Measurements from ENCODE around the gene SYT2. TPM values are rescaled to one million over a fixed set of nuclear protein-coding genes. Genes with fewer than 3 reads are reported as not detected.
A peak's percentile ranks its signal among the peaks of the same experiment; 100 is the strongest.

The SYT2 gene
- total RNA-seq, 2 experiments from 2014 or later: not detected

DNA sequence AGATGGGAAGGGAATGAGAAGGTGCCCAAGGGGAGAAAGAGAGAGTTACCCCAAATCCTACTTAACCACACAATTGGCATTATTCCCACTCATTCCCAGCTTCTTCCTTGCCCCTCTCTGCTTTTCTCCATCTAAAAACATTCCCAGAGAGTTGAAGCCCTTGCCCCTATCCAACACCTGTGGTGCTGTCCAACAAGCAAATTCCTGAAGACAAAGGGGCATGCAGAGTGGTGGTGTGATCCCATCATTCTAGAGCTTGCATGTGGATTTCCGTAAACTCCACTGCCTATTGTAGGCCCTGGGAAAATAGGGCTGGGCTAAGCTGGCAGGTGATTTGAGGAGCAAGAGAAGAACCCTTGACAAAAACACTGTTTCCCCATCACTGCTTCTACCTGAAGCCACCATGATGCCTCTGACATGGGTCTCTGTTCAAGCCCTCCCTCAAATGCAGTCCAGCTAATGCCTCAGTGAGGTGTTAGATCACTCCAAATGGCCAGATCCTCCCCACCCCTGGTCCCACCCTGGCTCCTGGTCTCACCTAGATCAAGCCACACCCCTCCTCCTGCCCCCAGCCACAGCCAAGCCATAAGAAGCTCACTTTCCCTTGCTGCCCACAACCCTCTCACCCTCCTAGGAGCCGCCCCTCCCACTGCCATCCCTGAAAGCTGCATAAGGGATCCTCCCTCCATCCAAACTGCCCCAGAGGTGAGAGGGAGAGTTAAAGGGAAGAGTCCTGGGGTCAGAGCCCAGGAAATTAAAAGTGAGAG, 29.5 kb downstream of the SYT2 start:
- Mint-ChIP-seq H3K4me1 (no peaks in the 10 kb centered on the region), H3K27ac (no peak overlapping the region), H3K4me3 (no peak overlapping the region), H3K36me3 (no peaks in the 10 kb centered on the region), H3K9me3 (peaks cover 7% of the 10 kb centered on the region), H3K27me3 (peaks cover 26% of the 10 kb centered on the region)
- DNase-seq (no peak), ATAC-seq (ENCODE audit: low read depth) (no peak)
- POLR2A ChIA-PET: no interaction called here

DNA sequence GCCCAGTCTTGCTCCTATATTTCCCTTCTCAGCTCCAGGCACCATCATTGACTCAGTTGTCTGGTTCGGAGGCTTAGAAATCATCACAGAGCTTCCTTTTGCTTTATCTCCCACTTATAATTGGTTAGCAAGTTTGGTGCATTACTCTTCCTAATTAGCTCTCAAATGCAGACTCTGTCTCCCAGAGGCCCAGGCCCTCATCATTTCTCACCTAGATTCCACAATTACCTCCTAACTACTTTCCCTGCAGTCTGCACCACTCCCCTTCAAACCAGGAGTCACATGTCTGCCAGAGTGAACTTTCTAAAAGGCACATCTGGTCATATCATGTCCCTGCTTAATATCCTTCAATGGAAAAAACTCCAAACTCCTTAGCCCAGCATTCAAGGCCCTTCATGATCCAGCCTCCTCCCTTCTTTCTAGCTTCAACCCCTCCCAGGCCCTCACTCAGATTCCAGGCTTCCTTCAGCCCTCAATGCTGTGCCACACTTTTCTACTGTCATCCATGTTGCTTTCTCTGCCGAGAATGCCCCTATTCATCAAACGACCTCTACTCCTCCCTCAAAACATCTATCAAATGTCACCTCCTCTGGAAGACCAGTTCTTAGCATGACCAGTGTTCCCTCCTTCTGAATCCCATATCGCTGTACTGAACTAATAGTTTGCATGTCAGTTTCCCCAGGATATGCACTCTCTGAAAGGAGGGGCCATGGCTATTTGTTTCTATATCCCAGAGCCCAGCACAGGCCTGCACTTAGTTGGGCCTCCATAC, 30.7 kb downstream of the SYT2 start:
- DNase-seq (no peak), ATAC-seq (ENCODE audit: low read depth) (no peak)
- Mint-ChIP-seq H3K4me3 (no peak overlapping the region), H3K27me3 (peaks cover 26% of the 10 kb centered on the region), H3K9me3 (peaks cover 7% of the 10 kb centered on the region), H3K4me1 (no peaks in the 10 kb centered on the region), H3K27ac (no peak overlapping the region), H3K36me3 (no peaks in the 10 kb centered on the region)
- POLR2A ChIA-PET: interaction anchor here (0.6 kb wide), 1 partner anchor 101 kb away, joined by 3 read pairs; no protein-coding TSS in a partner anchor

DNA sequence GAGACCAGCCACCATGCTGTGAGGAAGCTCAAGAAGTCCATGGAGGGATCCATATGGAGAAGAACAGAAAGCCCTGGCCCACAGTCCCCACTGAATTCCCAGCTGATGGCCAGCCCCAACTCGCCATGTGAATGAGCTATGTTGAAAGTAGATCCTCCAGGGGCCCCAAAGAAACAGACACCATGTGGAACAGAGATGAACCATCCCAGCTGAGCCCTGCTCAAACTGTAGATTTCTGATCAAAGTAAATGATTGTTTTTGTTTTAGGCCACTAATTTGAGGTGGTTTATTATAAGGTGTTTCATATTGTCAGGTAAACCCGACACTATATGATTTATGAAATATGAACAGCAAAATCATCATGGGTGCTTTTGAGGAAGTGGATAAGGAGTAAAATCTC, 32.8 kb downstream of the SYT2 start:
- Mint-ChIP-seq H3K36me3 (no peaks in the 10 kb centered on the region), H3K4me3 (no peak overlapping the region), H3K27me3 (peaks cover 18% of the 10 kb centered on the region), H3K9me3 (peaks cover 7% of the 10 kb centered on the region), H3K27ac (no peak overlapping the region), H3K4me1 (peaks cover 1% of the 10 kb centered on the region)
- POLR2A ChIA-PET: no interaction called here
- ATAC-seq (ENCODE audit: low read depth): no peak
- no peak for DNase-seq

DNA sequence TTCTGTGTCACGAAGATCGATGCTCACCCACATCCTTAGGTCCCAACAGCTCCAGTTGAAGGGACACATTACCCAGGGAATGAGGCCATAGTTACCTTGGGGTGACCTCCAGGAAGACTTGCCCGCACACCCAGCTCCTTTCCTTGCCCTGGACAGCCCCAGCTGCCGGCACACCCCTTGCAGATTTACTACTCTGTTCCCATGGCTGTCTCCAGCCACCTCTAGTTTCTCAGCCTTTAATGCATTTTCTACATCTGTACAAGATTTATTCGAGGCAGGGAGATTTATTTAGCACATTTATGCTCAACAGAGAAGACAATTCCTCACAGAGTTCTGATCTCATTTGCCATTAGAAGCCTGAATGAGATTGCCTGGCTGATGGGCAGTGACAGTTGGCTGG, 36.7 kb downstream of the SYT2 start:
- DNase-seq (no peak), ATAC-seq (ENCODE audit: low read depth) (no peak)
- POLR2A ChIA-PET: no interaction called here
- Mint-ChIP-seq H3K27ac (no peak overlapping the region), H3K4me3 (no peak overlapping the region), H3K9me3 (peaks cover 4% of the 10 kb centered on the region), H3K4me1 (peaks cover 1% of the 10 kb centered on the region), H3K27me3 (peaks cover 16% of the 10 kb centered on the region), H3K36me3 (no peaks in the 10 kb centered on the region)

GRCh38 chr1:202671399-202671798, 38.9 kb downstream of the SYT2 start:
- peaks cover 13% of the 10 kb centered on the region for H3K27me3 Mint-ChIP-seq
- H3K9me3 Mint-ChIP-seq: no peaks in the 10 kb centered on the region
- H3K4me1 Mint-ChIP-seq: peaks cover 4% of the 10 kb centered on the region
- ATAC-seq (ENCODE audit: low read depth) (no peak), DNase-seq (no peak)
- no peak overlapping the region for H3K27ac Mint-ChIP-seq
- no peak overlapping the region for H3K4me3 Mint-ChIP-seq
- no peaks in the 10 kb centered on the region for H3K36me3 Mint-ChIP-seq
- POLR2A ChIA-PET: no interaction called here

DNA sequence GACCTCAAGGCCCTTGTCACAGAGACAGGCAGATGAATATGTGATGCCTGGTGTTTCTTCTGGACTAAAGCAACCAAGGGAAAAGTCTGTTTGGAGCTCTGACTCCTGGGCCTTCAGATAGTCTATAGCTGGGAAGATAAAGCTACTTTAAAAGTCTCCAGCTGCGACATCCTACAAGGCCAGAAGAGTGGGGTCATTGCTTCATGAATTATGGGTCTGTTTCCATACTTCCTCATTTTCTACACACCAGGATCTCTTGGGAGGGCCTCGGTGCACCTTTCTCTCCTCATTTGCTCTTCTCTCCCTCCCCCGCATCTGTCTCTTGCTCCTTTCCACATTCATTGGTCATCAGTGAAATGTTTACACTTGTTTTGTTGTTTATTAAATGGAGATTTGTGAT, 44.8 kb downstream of the SYT2 start:
- no peak for DNase-seq
- H3K9me3 Mint-ChIP-seq: no peaks in the 10 kb centered on the region
- H3K4me3 Mint-ChIP-seq: no peak overlapping the region
- POLR2A ChIA-PET: no interaction called here
- H3K4me1 Mint-ChIP-seq: peaks cover 8% of the 10 kb centered on the region
- peaks cover 29% of the 10 kb centered on the region for H3K27me3 Mint-ChIP-seq
- no peak for ATAC-seq (ENCODE audit: low read depth)
- no peak overlapping the region for H3K27ac Mint-ChIP-seq
- H3K36me3 Mint-ChIP-seq: no peaks in the 10 kb centered on the region

DNA sequence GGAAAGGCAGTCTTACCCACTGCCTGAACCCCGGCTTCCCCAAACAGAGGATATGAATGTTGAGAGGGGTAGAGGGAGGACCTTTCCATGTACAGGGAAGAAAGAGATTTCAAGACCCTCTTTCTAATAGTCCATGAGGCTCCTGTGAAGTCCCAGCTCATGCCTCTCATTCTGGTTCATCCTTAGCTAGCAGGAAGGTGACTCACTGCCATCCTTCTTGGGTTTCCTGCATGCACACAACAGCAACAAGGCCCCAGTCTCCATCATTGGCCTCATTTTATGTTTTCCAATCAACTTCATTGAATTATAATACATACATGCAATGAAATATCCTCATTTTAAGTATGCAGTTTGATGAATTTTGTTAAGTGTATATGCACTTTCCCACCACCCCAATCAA, 46.2 kb downstream of the SYT2 start:
- Mint-ChIP-seq H3K4me1 (peaks cover 8% of the 10 kb centered on the region), H3K27ac (no peak overlapping the region)

DNA sequence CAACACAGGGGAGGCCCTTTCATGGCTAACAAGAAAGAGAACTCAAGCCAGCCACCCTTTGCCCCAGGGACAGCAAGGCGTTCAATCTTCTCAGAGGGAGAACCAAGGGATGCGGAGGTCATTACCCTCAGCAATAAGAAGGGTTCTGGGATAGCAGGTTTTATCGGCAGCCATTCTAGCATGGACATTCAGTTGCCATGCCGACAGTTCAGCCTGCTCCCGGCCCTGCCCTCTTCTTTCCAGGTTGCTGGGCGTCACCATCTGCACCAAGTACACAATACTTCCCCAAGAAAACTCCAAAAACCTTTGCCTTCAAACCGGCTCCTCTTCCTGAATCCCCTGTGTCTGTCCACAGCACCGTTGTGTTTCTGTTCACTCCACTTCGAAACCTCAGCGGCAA, 47.1 kb downstream of the SYT2 start:
- Mint-ChIP-seq H3K27me3 (peaks cover 32% of the 10 kb centered on the region), H3K4me1 (peaks cover 8% of the 10 kb centered on the region), H3K27ac (no peak overlapping the region), H3K9me3 (no peaks in the 10 kb centered on the region), H3K4me3 (no peak overlapping the region), H3K36me3 (no peaks in the 10 kb centered on the region)
- POLR2A ChIA-PET: no interaction called here
- DNase-seq (no peak), ATAC-seq (ENCODE audit: low read depth) (no peak)

More for the DNA sequence above, 46.2 kb downstream of the SYT2 start:
- H3K4me3 Mint-ChIP-seq: no peak overlapping the region
- POLR2A ChIA-PET: no interaction called here
- H3K36me3 Mint-ChIP-seq: no peaks in the 10 kb centered on the region
- no peak for ATAC-seq (ENCODE audit: low read depth)
- H3K9me3 Mint-ChIP-seq: no peaks in the 10 kb centered on the region
- peaks cover 30% of the 10 kb centered on the region for H3K27me3 Mint-ChIP-seq
- DNase-seq: no peak

- peaks cover 32% of the 10 kb centered on the region for H3K27me3 Mint-ChIP-seq
- ATAC-seq (ENCODE audit: low read depth): no peak
- H3K9me3 Mint-ChIP-seq: no peaks in the 10 kb centered on the region
- no peak overlapping the region for H3K27ac Mint-ChIP-seq
- H3K36me3 Mint-ChIP-seq: no peaks in the 10 kb centered on the region
- peaks cover 7% of the 10 kb centered on the region for H3K4me1 Mint-ChIP-seq
- no peak overlapping the region for H3K4me3 Mint-ChIP-seq
- POLR2A ChIA-PET: no interaction called here
- DNase-seq: no peak
Observed at GRCh38 chr1:202662081-202662480, 48.2 kb downstream of the SYT2 start.

GRCh38 chr1:202661136-202661845, 49.0 kb downstream of the SYT2 start:
- DNase-seq (no peak), ATAC-seq (ENCODE audit: low read depth) (peak; percentile 45)
- Mint-ChIP-seq H3K27ac (no peak overlapping the region), H3K36me3 (no peaks in the 10 kb centered on the region), H3K4me1 (peaks cover 6% of the 10 kb centered on the region), H3K4me3 (no peak overlapping the region), H3K9me3 (no peaks in the 10 kb centered on the region), H3K27me3 (peaks cover 32% of the 10 kb centered on the region)
- POLR2A ChIA-PET: no interaction called here

GRCh38 chr1:202659974-202660373, 50.3 kb downstream of the SYT2 start:
- H3K4me1 Mint-ChIP-seq: peaks cover 6% of the 10 kb centered on the region
- DNase-seq: no peak
- POLR2A ChIA-PET: no interaction called here
- peaks cover 30% of the 10 kb centered on the region for H3K27me3 Mint-ChIP-seq
- H3K27ac Mint-ChIP-seq: no peak overlapping the region
- no peaks in the 10 kb centered on the region for H3K36me3 Mint-ChIP-seq
- no peak for ATAC-seq (ENCODE audit: low read depth)
- no peaks in the 10 kb centered on the region for H3K9me3 Mint-ChIP-seq
- H3K4me3 Mint-ChIP-seq: no peak overlapping the region

GRCh38 chr1:202659541-202659940, 50.7 kb downstream of the SYT2 start:
- POLR2A ChIA-PET: no interaction called here

DNA sequence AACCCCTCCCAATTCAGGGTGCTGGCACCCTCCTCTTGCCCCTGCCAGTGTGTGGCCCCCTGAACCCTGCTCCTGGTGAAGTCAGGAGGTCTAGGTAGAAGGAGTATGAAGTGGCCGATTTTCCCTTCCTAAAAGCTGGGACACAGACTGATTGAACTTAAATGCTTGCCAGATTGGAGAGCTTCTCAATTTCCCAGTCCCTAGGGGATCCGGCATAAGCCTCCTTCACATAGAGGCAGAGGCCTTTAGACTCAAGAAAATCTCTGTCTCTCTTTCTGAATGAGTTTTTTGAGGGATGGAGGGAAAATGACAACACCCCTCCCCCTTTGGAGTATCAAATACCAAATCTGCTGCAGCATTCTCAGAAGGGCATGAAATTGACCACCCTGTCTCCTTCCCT, 51.5 kb downstream of the SYT2 start:
- DNase-seq: no peak
- Mint-ChIP-seq H3K4me3 (no peak overlapping the region), H3K9me3 (no peaks in the 10 kb centered on the region), H3K36me3 (no peaks in the 10 kb centered on the region), H3K27me3 (peaks cover 26% of the 10 kb centered on the region), H3K4me1 (no peaks in the 10 kb centered on the region), H3K27ac (no peak overlapping the region)
- ATAC-seq (ENCODE audit: low read depth): no peak
- POLR2A ChIA-PET: no interaction called here

More at GRCh38 chr1:202659541-202659940, 50.7 kb downstream of the SYT2 start:
- H3K4me3 Mint-ChIP-seq: no peak overlapping the region
- DNase-seq (no peak), ATAC-seq (ENCODE audit: low read depth) (no peak)
- no peaks in the 10 kb centered on the region for H3K9me3 Mint-ChIP-seq
- peaks cover 29% of the 10 kb centered on the region for H3K27me3 Mint-ChIP-seq
- no peaks in the 10 kb centered on the region for H3K36me3 Mint-ChIP-seq
- H3K4me1 Mint-ChIP-seq: peaks cover 6% of the 10 kb centered on the region
- no peak overlapping the region for H3K27ac Mint-ChIP-seq

Measured in activated naive CD8-positive, alpha-beta T cell treated with anti-CD3 and anti-CD28 coated beads, Interleukin-2, amount 10 ng/mL, durations not matched to agents 7 days and 5 days (primary cell).